Neural progenitor cell (in vitro differentiated cells): Measurements from ENCODE around the gene HYAL3.
A peak's percentile ranks its signal among the peaks of the same experiment; 100 is the strongest.

ENCODE experiments used
- CTCF ChIP-seq: fragments of 200-600 bp; sonication (generic); IDR thresholded peaks from 2 replicates; pipeline ENCODE4 v1.5.1; 2017; ENCODE audit warnings: antibody characterized with exemption, mild to moderate bottlenecking
- EZH2phosphoT487 ChIP-seq: fragments of 200-600 bp; sonication (generic); IDR thresholded peaks from 2 replicates; pipeline ENCODE4 v1.6.1; 2017; ENCODE audit warnings: antibody characterized with exemption

GRCh38 chr3:50337175-50337861, 38.1 kb upstream of the HYAL3 start:
- TF ChIP-seq CTCF = no peak
- TF ChIP-seq EZH2phosphoT487 = peak; percentile 4
